ENCODE data around the gene DCAKD.

The DCAKD gene

DNA sequence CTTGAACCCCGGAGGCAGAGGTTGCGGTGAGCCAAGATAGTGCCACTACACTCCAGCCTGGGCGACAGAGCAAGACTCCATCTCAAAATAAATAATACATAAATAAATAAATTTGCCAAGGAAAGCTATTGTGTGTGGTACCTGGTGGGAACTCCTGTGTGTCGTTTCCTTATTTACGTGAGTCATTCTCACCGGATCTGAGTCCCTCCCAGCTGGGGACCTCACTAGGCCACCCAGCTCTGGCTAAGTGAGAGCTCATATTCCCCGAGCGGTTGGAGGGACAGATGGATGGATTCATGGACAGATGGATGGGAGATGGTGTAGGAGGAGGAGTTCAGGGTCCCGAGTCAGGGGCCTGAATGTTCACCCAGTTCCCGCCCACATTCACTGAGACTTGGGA lies 60.4 kb downstream of the DCAKD start:
- no peak overlapping the region for H3K4me3 ChIP-seq (ENCODE audit: low read length)
- TF ChIP-seq ZNF274 (IDR thresholded peaks at IDR 0.05; ENCODE audit: low read depth, low read length) = no peak

DNA sequence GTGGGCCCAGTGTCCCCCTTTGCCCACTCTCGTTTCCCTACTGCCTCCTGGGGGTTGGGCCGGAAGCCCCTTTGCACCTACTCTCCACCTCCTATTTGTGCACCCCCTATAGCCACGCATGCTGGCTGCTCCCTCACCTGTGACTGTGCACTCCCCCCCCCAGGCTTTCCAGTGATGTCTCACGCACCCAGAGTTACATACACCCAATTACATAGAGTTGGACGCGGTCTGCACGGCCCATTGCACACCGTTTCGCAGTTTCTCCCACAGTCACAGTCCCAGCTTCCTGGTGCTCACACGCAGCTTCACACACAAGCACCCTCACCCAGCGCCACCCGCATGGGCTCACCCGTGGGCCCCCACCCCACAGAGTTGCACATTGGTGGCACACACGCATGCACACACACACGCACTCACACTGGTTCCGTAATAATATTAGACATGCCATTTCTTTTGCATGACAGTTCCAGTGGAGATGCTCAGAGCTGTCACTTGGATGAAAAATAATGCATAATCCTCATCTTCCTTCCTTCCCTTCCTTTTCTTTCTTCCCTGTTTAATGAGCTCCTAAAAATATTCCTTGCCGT lies 61.8 kb downstream of the DCAKD start:
- no peak overlapping the region for H3K4me3 ChIP-seq (ENCODE audit: low read length)
- no peak for TF ChIP-seq ZNF274 (IDR thresholded peaks at IDR 0.05; ENCODE audit: low read depth, low read length)

- TF ChIP-seq ZNF274 (IDR thresholded peaks at IDR 0.05; ENCODE audit: low read depth, low read length) = no peak
- H3K4me3 ChIP-seq (ENCODE audit: low read length) = no peak overlapping the region
These were observed 63.1 kb downstream of the DCAKD start for GRCh38 chr17:44988044-44988942.

GRCh38 chr17:44983563-44983962 lies 67.9 kb downstream of the DCAKD start:
- TF ChIP-seq ZNF274 (IDR thresholded peaks at IDR 0.05; ENCODE audit: low read depth, low read length) = no peak
- no peak overlapping the region for H3K4me3 ChIP-seq (ENCODE audit: low read length)

- TF ChIP-seq ZNF274 (IDR thresholded peaks at IDR 0.05; ENCODE audit: low read depth, low read length) = no peak
- no peak overlapping the region for H3K4me3 ChIP-seq (ENCODE audit: low read length)
These were observed 69.2 kb downstream of the DCAKD start for GRCh38 chr17:44982113-44982702.

GRCh38 chr17:44981221-44981968 lies 70.0 kb downstream of the DCAKD start:
- H3K4me3 ChIP-seq (ENCODE audit: low read length) = no peak overlapping the region
- no peak for TF ChIP-seq ZNF274 (IDR thresholded peaks at IDR 0.05; ENCODE audit: low read depth, low read length)

- H3K4me3 ChIP-seq (ENCODE audit: low read length) = no peak overlapping the region
- no peak for TF ChIP-seq ZNF274 (IDR thresholded peaks at IDR 0.05; ENCODE audit: low read depth, low read length)
These were observed 71.9 kb downstream of the DCAKD start for GRCh38 chr17:44979426-44979995.

DNA sequence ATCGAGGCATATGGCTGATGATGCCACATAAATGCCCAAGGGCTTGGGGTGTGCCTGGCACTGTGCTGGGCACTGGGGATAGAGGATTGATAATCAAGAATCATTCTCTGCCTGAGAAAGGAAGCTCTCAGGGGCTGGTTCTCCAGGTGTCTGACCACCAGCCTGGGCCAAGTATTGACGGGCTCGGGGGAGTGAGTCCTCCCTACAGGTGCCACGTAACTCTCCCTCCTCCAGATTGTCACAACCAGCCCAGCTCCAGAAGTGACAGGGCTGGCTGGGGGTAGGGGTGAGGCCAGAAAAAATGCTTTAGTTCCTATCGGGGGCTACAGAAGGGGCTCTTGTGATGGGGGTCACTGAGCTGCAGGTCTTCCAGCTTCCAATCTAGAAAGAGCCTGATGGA lies 72.6 kb downstream of the DCAKD start:
- H3K4me3 ChIP-seq (ENCODE audit: low read length) = no peak overlapping the region
- no peak for TF ChIP-seq ZNF274 (IDR thresholded peaks at IDR 0.05; ENCODE audit: low read depth, low read length)

DNA sequence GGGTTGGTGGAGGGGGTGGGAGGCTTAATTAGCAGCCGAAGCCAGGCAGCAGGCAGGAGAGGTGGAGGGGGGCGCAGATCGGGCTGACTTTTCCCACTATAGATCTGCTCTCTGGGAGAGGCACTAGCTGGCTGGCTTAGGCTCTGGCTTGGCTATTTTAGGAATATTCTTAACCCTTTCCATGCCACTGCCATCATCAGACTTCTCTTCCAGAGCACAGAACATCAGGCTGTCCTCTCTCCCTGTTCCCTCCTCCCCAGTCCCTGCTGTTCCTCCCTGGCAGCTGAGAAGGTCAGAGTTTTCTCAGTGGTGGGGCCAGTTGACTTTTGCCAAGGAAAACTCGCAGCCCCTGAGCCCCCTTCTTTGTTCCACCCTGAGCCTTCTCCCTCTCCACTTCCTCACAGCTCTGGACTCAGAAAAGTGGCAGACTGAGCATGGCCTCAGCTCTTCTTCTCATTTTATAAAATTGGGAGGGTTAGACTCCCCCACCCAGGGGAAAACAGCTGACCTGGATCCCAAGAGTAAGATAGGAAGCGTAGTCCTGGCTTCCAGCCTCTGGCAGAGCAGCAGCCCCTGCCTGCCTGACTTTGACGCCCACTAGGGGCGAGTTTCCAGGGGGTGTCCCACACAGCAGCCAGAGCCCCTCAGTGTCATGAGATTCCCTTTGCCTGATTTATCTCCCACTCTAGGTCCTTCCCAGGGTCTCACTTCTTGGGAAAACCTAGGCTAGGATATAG lies 73.5 kb downstream of the DCAKD start:
- no peak for TF ChIP-seq ZNF274 (IDR thresholded peaks at IDR 0.05; ENCODE audit: low read depth, low read length)
- no peak overlapping the region for H3K4me3 ChIP-seq (ENCODE audit: low read length)

GRCh38 chr17:44977065-44977464 lies 74.4 kb downstream of the DCAKD start:
- no peak overlapping the region for H3K4me3 ChIP-seq (ENCODE audit: low read length)
- no peak for TF ChIP-seq ZNF274 (IDR thresholded peaks at IDR 0.05; ENCODE audit: low read depth, low read length)

GRCh38 chr17:44976206-44976605 lies 75.2 kb downstream of the DCAKD start:
- no peak for TF ChIP-seq ZNF274 (IDR thresholded peaks at IDR 0.05; ENCODE audit: low read depth, low read length)
- H3K4me3 ChIP-seq (ENCODE audit: low read length) = no peak overlapping the region

Data from GM08714 (cell line).